Choroid plexus epithelial cell (primary cell): ENCODE results near the gene GNAQ.
A peak's percentile ranks its signal among the peaks of the same experiment; 100 is the strongest.

Experiments used
- DNase-seq: peaks from one replicate; pipeline ENCODE4 v3.0.0-alpha.2; 2010; ENCODE audit warnings: low read depth
- H3K4me3 ChIP-seq: 2 replicates; pipeline ENCODE4 v1.5.1; 2011; ENCODE audit warnings: low read depth, mild to moderate bottlenecking, control low read depth, low read length, moderate library complexity
- CTCF ChIP-seq: conservative IDR thresholded peaks from 2 replicates; pipeline ENCODE4 v1.5.1; 2011; ENCODE audit warnings: low read depth, mild to moderate bottlenecking, control low read depth, inconsistent platforms, low read length, moderate library complexity

GNAQ gene

GRCh38 chr9:77985996-77986395 is 45.6 kb downstream of the GNAQ start:
- no peak for DNase-seq
- no peak overlapping the region for H3K4me3 ChIP-seq
- no peak for TF ChIP-seq CTCF

GRCh38 chr9:77983320-77983662 is 48.3 kb downstream of the GNAQ start:
- DNase-seq: no peak
- no peak overlapping the region for H3K4me3 ChIP-seq
- TF ChIP-seq CTCF: no peak

- no peak overlapping the region for H3K4me3 ChIP-seq
- no peak for TF ChIP-seq CTCF
- no peak for DNase-seq
Observed at GRCh38 chr9:77982581-77983319, 48.9 kb downstream of the GNAQ start.

- H3K4me3 ChIP-seq: no peak overlapping the region
- no peak for DNase-seq
- TF ChIP-seq CTCF: no peak
Observed at GRCh38 chr9:77981907-77982306, 49.7 kb downstream of the GNAQ start.

- H3K4me3 ChIP-seq: no peak overlapping the region
- DNase-seq: peak; percentile 61
- TF ChIP-seq CTCF: peak; percentile 2
Observed at GRCh38 chr9:77981332-77981731, 50.3 kb downstream of the GNAQ start.

GRCh38 chr9:77980622-77981021 is 51.0 kb downstream of the GNAQ start:
- TF ChIP-seq CTCF: no peak
- DNase-seq: peak; percentile 64
- H3K4me3 ChIP-seq: no peak overlapping the region

- no peak for TF ChIP-seq CTCF
- no peak overlapping the region for H3K4me3 ChIP-seq
- DNase-seq: no peak
Observed at GRCh38 chr9:77978086-77978781, 53.4 kb downstream of the GNAQ start.
